ENCODE measurements around the gene OR11L1.

DNA sequence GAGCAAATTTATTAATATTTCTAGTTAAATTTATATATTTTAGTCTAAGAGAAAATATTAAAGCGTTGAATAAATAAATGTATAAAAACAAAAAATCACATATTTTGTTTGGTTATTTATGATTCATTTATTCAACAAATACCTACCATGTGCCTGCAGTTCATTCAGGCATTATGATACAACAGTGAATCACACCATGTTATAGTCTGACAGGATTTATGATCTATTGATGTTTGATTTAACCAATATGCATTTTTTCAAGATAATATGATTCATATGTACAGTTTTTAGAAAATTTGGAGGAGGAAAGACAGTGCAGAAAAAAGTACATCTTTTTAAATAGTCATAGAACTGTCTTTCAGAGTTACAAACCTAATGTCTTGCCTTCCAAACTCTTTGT, 7.9 kb upstream of the OR11L1 start:
- TF ChIP-seq POLR2A (IDR thresholded peaks at IDR 0.05; ENCODE audit: borderline replicate concordance, extremely low read depth, insufficient read depth, insufficient read length) (no peak), EZH2 (IDR thresholded peaks at IDR 0.05) (no peak), SRF (IDR thresholded peaks at IDR 0.05; ENCODE audit: low read depth) (no peak)
- TF ChIP-seq, protein P1, sequence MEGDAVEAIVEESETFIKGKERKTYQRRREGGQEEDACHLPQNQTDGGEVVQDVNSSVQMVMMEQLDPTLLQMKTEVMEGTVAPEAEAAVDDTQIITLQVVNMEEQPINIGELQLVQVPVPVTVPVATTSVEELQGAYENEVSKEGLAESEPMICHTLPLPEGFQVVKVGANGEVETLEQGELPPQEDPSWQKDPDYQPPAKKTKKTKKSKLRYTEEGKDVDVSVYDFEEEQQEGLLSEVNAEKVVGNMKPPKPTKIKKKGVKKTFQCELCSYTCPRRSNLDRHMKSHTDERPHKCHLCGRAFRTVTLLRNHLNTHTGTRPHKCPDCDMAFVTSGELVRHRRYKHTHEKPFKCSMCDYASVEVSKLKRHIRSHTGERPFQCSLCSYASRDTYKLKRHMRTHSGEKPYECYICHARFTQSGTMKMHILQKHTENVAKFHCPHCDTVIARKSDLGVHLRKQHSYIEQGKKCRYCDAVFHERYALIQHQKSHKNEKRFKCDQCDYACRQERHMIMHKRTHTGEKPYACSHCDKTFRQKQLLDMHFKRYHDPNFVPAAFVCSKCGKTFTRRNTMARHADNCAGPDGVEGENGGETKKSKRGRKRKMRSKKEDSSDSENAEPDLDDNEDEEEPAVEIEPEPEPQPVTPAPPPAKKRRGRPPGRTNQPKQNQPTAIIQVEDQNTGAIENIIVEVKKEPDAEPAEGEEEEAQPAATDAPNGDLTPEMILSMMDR (IDR thresholded peaks at IDR 0.05 in 2 of 3, conservative IDR thresholded peaks at IDR 0.05 in 1 of 3; ENCODE audit: borderline replicate concordance in 1 of 3, insufficient read depth in 1 of 3, low read depth in 2 of 3, low read length in 2 of 3), result no peak
- TF ChIP-seq, protein P2, sequence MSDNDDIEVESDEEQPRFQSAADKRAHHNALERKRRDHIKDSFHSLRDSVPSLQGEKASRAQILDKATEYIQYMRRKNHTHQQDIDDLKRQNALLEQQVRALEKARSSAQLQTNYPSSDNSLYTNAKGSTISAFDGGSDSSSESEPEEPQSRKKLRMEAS (IDR thresholded peaks at IDR 0.05), result no peak
